PC-9 (cell line): ENCODE measurements around the gene GALNT10. TPM values are rescaled to one million over a fixed set of nuclear protein-coding genes. Genes with fewer than 3 reads are reported as not detected.

Experiments
- BruUV-seq: library from RNA; stranded (reverse); fragments of 400-500 nt; replicated peaks from 2 replicates; lab custom pipeline; 2021; lab: Mats Ljungman, UMichigan
- CTCF ChIA-PET: fragments of 300-600 bp; sonication (Branson Sonifier 250); formaldehyde crosslinking; loops from one replicate; lab custom pipeline; 2022; ENCODE audit warnings: antibody characterized with exemption; lab: Charles Lee
- POLR2A ChIA-PET: fragments of 300-600 bp; sonication (Branson Sonifier 250); formaldehyde crosslinking; loops from one replicate; lab custom pipeline; 2022; ENCODE audit warnings: antibody characterized with exemption; ENCODE audit not compliant: unreplicated experiment; lab: Charles Lee
- DNase-seq, 2 experiments: peaks; one replicate each; pipeline versions ENCODE4 v3.0.0 to v3.0.0-alpha.2; 2015 to 2022; ENCODE audit warnings: mixed read lengths in 1 of 2
- H2AFZ ChIP-seq: fragments of 200-600 bp; sonication (generic); 2 replicates; pipeline ENCODE4 v1.8.1; 2017; ENCODE audit warnings: antibody characterized with exemption
- H3F3A ChIP-seq: fragments of 200-600 bp; sonication (generic); 2 replicates; pipeline ENCODE4 v1.8.1; 2017; ENCODE audit warnings: antibody characterized with exemption, mild to moderate bottlenecking, low read depth; ENCODE audit not compliant: insufficient read depth
- H3K27ac ChIP-seq: fragments of 200-600 bp; sonication (generic); 2 replicates; pipeline ENCODE4 v1.6.1; 2016; ENCODE audit warnings: mixed run types
- H3K27me3 ChIP-seq: fragments of 200-600 bp; sonication (generic); 2 replicates; pipeline ENCODE4 v1.6.1; 2016; ENCODE audit warnings: low read depth, mixed run types; ENCODE audit not compliant: insufficient read depth
- H3K36me3 ChIP-seq: fragments of 200-600 bp; sonication (generic); 2 replicates; pipeline ENCODE4 v1.6.1; 2016; ENCODE audit warnings: low read depth, mixed run types
- H3K4me1 ChIP-seq: fragments of 200-600 bp; sonication (generic); replicated peaks from 2 replicates; pipeline ENCODE4 v1.6.1; 2016; ENCODE audit warnings: mixed run types; ENCODE audit not compliant: insufficient read depth
- H3K4me2 ChIP-seq: fragments of 200-600 bp; sonication (generic); 2 replicates; pipeline ENCODE4 v1.6.1; 2017; ENCODE audit warnings: mixed run types
- H3K4me3 ChIP-seq: fragments of 200-600 bp; sonication (generic); 2 replicates; pipeline ENCODE4 v1.6.1; 2016; ENCODE audit warnings: mixed run types
- H3K79me2 ChIP-seq: fragments of 200-600 bp; sonication (generic); 2 replicates; pipeline ENCODE4 v1.6.1; 2017; ENCODE audit warnings: low read depth, mixed run types
- H3K9me2 ChIP-seq: fragments of 200-600 bp; sonication (generic); 2 replicates; pipeline ENCODE4 v1.8.1; 2017; ENCODE audit warnings: mild to moderate bottlenecking; ENCODE audit not compliant: insufficient read depth
- H3K9me3 ChIP-seq: fragments of 200-600 bp; sonication (generic); 2 replicates; pipeline ENCODE4 v1.8.1; 2016; ENCODE audit warnings: low read depth; ENCODE audit not compliant: insufficient read depth
- H4K20me1 ChIP-seq: fragments of 200-600 bp; sonication (generic); 2 replicates; pipeline ENCODE4 v1.8.1; 2017; ENCODE audit not compliant: insufficient read depth
- EZH2 ChIP-seq: fragments of 200-600 bp; sonication (generic); IDR thresholded peaks from 2 replicates; pipeline ENCODE4 v1.8.0; 2017; ENCODE audit warnings: antibody characterized with exemption, low read depth
- intact Hi-C: fragments of 100-400 bp; cut with micrococcal nuclease; formaldehyde crosslinking; loops from one replicate; pipeline ENCODE4 v1.10.0; 2022; ENCODE audit not compliant: unreplicated experiment
- total RNA-seq: library from RNA; stranded (reverse); gene quantifications from 2 replicates; pipeline ENCODE4 v1.2.3, GENCODE V29; 2021
- TF ChIP-seq, protein P1 (sequence below): fragments of 200-600 bp; sonication (generic); conservative IDR thresholded peaks from 2 replicates; pipeline ENCODE4 v1.6.1; 2017; ENCODE audit warnings: mixed run types, antibody characterized with exemption, mild to moderate bottlenecking, moderate library complexity

GALNT10 gene
- total RNA-seq, 1 experiment from 2014 or later, result 101 TPM

DNA sequence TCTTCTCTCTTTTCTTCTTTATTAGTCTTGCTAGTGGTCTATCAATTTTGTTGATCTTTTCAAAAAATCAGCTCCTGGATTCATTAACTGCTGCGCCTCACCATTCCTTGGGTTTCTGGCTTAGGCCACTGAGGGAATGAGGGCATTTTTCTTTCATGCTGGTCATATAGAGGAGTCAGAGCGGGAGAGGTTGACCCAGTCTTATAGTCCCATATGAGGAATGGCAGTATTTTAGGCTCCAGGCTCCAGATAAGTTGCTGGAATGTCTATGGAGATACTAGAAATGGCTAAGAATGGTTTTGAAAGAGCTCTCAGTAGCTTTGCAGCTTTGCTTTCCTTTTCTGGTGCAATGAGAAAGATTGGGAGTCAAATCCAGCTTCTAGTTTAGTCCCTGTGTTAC is 58.2 kb downstream of the GALNT10 start:
- Histone ChIP-seq H3K79me2 (peaks cover 32% of the 10 kb centered on the region), H3K9me2 (no peaks in the 10 kb centered on the region), H4K20me1 (no peaks in the 10 kb centered on the region), H3K4me3 (no peak overlapping the region), H3K9me3 (no peaks in the 10 kb centered on the region), H3K27ac (no peak overlapping the region), H3K4me2 (no peak overlapping the region), H2AFZ (no peak overlapping the region), H3K36me3 (peaks cover under 1% of the 10 kb centered on the region; the same call in 1 of the 2 replicates), H3K4me1 (no peaks in the 10 kb centered on the region), H3F3A (0 out of 2 replicates have a peak, but pooled peaks cover 3% of the 10 kb centered on the region), H3K27me3 (no peaks in the 10 kb centered on the region)
- POLR2A ChIA-PET, result no interaction called here
- TF ChIP-seq, protein P1, sequence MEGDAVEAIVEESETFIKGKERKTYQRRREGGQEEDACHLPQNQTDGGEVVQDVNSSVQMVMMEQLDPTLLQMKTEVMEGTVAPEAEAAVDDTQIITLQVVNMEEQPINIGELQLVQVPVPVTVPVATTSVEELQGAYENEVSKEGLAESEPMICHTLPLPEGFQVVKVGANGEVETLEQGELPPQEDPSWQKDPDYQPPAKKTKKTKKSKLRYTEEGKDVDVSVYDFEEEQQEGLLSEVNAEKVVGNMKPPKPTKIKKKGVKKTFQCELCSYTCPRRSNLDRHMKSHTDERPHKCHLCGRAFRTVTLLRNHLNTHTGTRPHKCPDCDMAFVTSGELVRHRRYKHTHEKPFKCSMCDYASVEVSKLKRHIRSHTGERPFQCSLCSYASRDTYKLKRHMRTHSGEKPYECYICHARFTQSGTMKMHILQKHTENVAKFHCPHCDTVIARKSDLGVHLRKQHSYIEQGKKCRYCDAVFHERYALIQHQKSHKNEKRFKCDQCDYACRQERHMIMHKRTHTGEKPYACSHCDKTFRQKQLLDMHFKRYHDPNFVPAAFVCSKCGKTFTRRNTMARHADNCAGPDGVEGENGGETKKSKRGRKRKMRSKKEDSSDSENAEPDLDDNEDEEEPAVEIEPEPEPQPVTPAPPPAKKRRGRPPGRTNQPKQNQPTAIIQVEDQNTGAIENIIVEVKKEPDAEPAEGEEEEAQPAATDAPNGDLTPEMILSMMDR, result no peak
- no peak for TF ChIP-seq EZH2
- CTCF ChIA-PET, result no interaction called here
- DNase-seq, result no peak
- BruUV-seq, result no TSS peak
- intact Hi-C loops, result no loop called here

DNA sequence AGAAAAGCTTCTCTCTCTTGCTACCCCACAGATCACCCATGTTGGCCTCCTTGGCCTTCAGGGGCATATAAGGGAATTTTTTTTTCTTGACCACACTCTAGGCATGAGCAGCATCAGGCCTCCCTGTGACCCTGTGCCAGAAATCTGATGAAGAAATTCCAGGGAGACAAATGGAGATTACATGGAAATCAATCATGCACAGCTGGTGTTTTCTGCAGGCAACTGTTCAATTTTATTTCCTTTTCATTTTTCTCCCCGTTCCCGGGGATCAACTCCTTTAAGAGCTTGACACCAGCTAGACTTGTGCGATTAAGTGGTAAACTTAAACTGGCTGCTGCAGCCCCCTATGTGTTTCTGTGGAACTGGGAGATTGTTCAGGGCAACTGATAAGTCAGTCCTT is 59.3 kb downstream of the GALNT10 start:
- Histone ChIP-seq H3K9me3 (no peaks in the 10 kb centered on the region), H3K9me2 (no peaks in the 10 kb centered on the region), H3K79me2 (peaks cover 30% of the 10 kb centered on the region), H4K20me1 (no peaks in the 10 kb centered on the region), H3K36me3 (peaks cover 7% of the 10 kb centered on the region; the same call in 1 of the 2 replicates), H3K27me3 (no peaks in the 10 kb centered on the region), H3K4me1 (no peaks in the 10 kb centered on the region), H3K27ac (no peak overlapping the region), H3K4me2 (no peak overlapping the region), H3K4me3 (no peak overlapping the region), H2AFZ (no peak overlapping the region), H3F3A (0 out of 2 replicates have a peak, but pooled peaks cover 3% of the 10 kb centered on the region)
- intact Hi-C loops, result no loop called here
- TF ChIP-seq EZH2, result no peak
- TF ChIP-seq, protein P1, result no peak
- CTCF ChIA-PET, result no interaction called here
- POLR2A ChIA-PET, result no interaction called here
- no peak for DNase-seq
- BruUV-seq, result no TSS peak

DNA sequence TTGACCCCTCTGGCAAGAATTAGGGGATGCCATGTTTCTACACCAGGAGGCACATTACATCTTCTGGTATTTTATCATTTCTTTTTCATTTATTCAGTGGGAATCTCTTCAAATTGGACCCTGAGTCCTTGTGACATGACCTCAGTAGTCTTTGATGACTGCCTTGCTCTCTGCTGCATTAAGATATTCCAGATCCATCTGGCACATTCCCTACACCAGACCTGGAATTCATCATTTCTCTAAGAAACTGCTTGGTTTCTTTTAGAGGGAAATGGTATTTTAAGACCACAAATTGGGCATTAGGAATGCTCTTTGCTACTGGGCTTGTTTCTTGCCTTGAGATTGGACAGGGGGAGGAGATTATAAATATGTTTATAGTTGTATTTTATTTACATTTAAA is 61.0 kb downstream of the GALNT10 start:
- TF ChIP-seq, protein P1, result no peak
- TF ChIP-seq EZH2, result no peak
- Histone ChIP-seq H3K9me3 (no peaks in the 10 kb centered on the region), H4K20me1 (no peaks in the 10 kb centered on the region), H3K4me3 (no peak overlapping the region), H3K27me3 (no peaks in the 10 kb centered on the region), H3K36me3 (peaks cover 7% of the 10 kb centered on the region; the same call in 1 of the 2 replicates), H3K4me2 (no peak overlapping the region), H3F3A (0 out of 2 replicates have a peak, but pooled peaks cover 3% of the 10 kb centered on the region), H3K4me1 (no peaks in the 10 kb centered on the region), H2AFZ (no peak overlapping the region), H3K79me2 (peaks cover 23% of the 10 kb centered on the region; the same call in 1 of the 2 replicates), H3K9me2 (no peaks in the 10 kb centered on the region), H3K27ac (no peak overlapping the region)
- ChIA-PET POLR2A (no interaction called here), CTCF (no interaction called here)
- intact Hi-C loops, result no loop called here
- BruUV-seq, result no TSS peak
- DNase-seq, result no peak
